GM08714 (cell line): ENCODE data around the gene AIM2.
A peak's percentile ranks its signal among the peaks of the same experiment; 100 is the strongest.

ENCODE experiments used
- H3K4me3 ChIP-seq: fragments of 200-500 bp; sonication (Bioruptor generic); 2 replicates; pipeline ENCODE4 v1.5.1; 2014; ENCODE audit warnings: mild to moderate bottlenecking, low read length, inconsistent platforms
- ZNF274 ChIP-seq: IDR thresholded peaks from 2 replicates; pipeline ENCODE4 v1.6.1; 2012; ENCODE audit warnings: mild to moderate bottlenecking, low read depth, low read length

AIM2 gene

DNA sequence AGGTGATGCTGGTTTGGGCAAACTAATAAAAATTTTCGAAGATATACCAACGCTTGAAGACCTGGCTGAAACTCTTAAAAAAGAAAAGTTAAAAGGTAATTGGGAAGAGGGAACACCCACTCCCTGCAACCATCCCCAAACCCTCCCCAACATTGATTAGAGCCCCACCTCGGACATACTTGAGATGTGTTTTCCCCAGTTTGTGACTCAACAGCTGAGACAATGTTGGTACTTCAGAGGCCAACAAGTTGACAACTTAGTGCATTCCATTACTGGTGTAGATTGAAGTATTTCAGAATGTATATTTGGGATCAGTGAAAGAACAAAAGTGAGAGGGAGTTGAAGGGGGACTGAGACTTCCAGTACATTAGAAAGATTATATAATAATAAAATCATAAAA is 61.7 kb downstream of the AIM2 start:
- H3K4me3 ChIP-seq: peak overlapping the region; percentile 64; the same call in 1 of the 2 replicates
- TF ChIP-seq ZNF274: no peak

DNA sequence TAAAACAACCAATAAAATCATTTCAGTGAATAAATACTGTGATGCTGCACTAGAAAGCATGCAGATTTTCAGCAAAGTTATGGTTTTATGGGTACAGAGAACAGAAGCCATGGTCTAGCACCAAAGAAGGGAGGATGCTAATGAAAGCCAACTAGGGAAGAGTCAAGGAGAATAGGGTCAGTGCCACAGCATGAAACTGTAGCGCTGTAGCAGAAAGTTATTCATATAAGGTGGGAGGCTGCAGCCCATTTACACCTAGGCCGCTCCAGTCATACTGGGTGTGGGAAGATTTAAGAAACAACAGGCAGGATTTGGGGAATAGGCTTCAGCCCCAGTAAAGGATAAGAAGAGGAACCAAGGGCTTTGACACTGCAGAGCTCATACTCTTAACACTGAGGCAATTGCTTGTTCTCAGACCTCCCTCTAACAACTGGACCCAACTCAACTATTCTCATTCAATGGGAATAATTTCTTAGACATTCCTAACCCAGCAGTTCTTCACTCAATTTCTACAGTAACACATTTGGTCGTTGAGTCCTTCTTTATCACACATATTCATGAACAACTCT is 62.5 kb downstream of the AIM2 start:
- H3K4me3 ChIP-seq: peak overlapping the region; percentile 78
- TF ChIP-seq ZNF274: no peak

DNA sequence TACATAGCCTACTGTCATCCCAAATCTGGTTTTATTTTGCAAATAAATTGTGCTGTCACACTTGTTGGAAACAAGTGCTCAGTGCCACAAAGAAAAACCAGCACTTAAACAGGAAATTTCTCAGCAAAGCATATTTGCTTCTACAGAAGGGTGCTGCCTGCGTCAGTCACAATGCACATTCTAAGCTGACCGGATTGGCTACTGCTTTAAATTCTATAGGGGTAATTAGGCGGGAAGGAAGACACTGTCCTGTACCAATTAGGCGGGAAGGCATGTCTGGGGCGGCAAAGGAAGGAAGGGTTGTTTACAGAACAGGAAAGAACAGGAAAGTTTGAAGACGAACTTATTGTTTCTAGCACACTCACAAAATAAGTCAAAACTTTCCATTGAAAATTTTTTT is 64.1 kb downstream of the AIM2 start:
- peak overlapping the region; percentile 78 for H3K4me3 ChIP-seq

More for the DNA sequence above, 64.1 kb downstream of the AIM2 start:
- TF ChIP-seq ZNF274: no peak
